Glomerular visceral epithelial cell (primary cell): ENCODE results near the gene DTX2.
"Not testable (repeated sequence)": the region's sequence is repeated elsewhere in the genome, so short reads cannot be mapped to it uniquely, and the experiment has no call there.

ENCODE experiments used
- DNase-seq: peaks from one replicate; pipeline ENCODE4 v3.0.0-alpha.2; 2016; ENCODE audit errors: extremely low spot score

DTX2 gene

DNA sequence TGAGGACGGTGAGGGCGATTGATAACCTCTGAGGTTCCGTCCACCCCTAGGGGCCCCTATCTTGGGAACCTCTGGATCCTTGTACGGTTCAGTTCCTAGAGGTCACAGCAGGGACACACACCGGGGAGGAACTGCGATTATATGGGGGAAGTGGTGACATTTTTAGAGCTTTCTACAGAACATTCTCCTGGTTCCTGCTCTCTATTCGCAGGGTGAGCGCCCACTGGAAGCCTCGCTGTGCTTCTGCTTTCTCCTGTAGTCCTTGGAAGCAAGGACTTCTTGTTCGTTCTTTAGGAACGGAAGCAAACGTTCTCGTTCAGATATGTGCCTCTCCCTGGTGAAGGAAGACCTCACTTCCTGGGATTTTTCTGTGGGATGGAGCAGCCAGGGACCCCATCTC, 26.5 kb downstream of the DTX2 start:
- not testable (repeated sequence) for DNase-seq

DNA sequence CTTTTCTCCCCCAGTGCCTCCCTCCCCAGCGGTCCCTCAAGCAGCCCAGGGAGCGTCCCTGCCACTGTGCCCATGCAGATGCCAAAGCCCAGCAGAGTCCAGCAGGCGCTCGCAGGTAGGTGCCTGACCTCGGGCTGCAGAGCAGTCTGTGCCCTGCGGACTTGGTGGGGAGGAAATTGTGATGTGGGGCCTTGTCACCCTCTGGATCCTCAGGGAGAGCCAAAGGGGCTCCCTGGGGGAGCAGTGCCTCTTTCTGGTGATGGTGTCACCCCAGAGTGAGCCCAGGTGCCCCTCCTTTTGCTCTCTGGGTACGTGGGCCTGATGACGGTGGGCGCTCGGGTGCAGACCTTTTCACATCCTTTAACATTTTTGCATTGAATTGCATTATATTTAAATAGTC, 30.6 kb downstream of the DTX2 start:
- not testable (repeated sequence) for DNase-seq

- DNase-seq, result not testable (repeated sequence)
These were observed 34.2 kb downstream of the DTX2 start for GRCh38 chr7:76495717-76496116.

DNA sequence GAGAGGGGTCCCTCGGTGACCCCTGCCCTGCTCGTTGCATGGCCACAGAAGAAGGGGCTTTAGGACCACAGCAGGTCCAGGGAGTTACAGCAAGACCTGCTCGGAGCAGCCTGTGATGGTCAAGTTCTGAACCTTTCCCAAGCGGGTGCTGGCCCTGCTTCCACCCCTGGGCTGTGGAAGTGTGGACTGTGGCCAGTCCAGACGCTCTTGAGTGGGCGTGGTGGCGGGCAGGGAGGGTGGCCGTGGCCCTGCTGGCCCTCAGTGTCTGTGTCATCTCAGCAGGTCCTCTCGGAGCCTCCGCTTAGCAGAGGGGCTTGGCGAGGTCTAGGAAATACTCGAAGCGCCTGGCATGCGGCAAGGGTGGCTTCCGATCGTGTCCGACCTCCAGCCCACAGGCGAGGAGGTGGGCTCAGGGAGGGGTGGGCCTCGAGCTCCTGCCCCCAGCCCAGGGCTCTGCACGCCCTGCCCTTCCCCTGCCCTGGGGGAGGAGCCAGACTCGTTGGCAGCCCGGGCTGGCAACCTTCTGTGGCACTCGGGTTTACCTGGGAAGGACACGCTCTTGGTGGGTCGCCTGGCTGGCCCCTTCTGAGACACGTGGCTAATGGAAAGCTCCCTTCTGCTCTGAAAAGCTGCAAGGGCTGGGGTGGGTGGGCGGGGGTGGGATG, 36.5 kb downstream of the DTX2 start:
- not testable (repeated sequence) for DNase-seq

DNA sequence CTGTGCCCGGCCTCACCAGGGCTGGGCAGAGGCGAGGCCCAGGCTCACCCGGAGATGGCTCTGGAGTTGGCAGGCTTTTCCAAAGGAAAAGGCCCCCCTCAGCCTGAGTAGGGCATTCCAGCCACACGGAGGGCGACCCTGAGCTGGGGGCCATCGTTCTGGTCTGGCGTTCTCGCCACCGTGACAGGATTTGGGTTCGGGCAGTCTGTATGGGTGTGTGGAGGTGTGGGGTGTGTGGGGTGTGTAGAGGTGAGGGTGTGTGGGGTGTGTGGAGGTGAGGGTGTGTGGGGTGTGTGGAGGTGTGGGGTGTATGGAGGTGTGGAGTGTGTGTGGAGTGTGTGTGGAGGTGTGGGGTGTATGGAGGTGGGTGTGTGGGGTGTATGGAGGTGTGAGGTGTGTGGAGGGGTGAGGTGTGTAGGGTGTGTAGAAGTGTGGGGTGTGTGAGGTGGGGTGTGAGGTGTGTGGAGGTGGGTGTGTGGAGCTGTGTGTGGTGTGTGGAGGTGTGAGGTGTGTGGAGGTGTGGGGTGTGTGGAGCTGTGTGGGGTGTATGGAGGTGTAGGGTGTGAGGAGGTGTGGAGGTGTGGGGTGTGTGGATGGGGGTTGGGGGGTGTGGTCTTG, 37.2 kb downstream of the DTX2 start:
- DNase-seq, result not testable (repeated sequence)

GRCh38 chr7:76499201-76499923, 37.9 kb downstream of the DTX2 start:
- DNase-seq, result not testable (repeated sequence)

DNA sequence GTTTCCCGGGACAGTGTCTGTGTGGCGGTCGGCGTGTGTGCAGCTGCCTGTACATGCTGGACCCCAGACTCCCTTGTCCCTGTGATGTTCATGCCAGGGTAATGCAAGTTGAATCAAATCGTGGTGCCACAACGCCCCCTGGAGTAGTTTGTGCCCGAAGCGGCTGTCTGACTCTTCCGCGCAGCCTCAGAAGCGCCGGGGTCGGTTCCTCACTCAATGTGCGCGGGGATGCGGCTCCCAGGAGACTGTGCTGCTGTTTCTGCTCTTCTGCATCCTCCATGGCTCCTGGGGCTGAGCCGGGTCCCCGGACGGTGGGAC, 38.4 kb downstream of the DTX2 start:
- not testable (repeated sequence) for DNase-seq

GRCh38 chr7:76502224-76502623, 40.7 kb downstream of the DTX2 start:
- DNase-seq, result not testable (repeated sequence)

DNA sequence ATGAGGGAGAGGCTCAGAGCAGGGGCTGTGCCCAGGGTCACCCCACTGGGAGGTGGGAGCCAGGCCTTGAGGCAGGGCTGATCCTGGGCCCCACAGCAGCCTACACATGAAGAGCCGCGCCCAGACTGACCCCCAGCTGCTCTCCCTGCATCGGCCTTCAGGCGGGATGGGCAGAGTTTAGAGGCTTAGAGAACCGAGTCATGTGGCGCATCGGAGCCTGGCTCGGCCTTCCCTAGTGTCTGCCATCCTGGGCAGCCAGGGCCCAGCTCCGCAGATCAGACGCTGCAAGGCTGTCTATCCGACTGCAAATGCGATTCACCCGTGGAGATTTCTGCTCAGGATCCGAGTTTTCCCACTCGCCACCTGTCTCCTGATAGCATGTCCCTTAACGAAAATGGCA, 41.3 kb downstream of the DTX2 start:
- not testable (repeated sequence) for DNase-seq

DNA sequence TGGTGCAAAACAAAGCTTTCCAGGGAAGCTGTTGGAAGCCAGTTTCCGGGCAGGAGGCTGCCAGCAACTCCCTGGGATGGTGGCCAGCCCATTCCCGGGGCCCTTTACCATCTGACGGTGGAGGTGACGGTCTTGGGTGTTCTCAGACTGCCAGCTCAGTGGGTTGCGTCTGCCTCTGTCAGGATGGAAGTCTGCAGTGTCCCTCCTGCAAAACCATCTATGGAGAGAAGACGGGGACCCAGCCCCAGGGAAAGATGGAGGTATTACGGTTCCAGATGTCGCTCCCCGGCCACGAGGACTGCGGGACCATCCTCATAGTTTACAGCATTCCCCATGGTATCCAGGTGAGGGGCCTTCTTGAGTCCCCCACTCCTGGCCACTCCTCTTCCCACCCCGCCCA, 41.7 kb downstream of the DTX2 start:
- DNase-seq, result not testable (repeated sequence)

- DNase-seq, result not testable (repeated sequence)
These were observed 43.0 kb downstream of the DTX2 start for GRCh38 chr7:76504351-76505167.

- DNase-seq, result no peak
These were observed 43.9 kb downstream of the DTX2 start for GRCh38 chr7:76505168-76506080.

- DNase-seq, result no peak
These were observed 44.6 kb downstream of the DTX2 start for GRCh38 chr7:76506081-76506440.

DNA sequence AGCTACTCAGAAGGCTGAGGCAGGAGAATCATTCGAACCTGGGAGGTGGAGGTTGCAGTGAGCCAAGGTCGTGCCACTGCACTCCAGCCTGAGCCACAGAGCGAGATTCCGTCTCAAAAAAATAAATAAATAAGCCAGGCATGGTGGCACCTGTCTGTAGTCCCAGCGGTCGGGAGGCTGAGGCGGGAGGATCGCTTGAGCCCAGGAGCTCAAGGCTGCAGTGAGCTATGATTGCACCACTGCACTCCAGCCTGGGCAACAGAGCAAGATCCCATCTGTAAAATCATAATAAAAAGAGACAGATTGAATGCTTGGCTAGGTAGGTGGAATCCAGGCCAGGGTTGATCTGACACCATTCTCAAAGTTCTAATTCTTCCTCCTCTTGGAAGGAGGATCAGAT, 45.1 kb downstream of the DTX2 start:
- not testable (repeated sequence) for DNase-seq

DNA sequence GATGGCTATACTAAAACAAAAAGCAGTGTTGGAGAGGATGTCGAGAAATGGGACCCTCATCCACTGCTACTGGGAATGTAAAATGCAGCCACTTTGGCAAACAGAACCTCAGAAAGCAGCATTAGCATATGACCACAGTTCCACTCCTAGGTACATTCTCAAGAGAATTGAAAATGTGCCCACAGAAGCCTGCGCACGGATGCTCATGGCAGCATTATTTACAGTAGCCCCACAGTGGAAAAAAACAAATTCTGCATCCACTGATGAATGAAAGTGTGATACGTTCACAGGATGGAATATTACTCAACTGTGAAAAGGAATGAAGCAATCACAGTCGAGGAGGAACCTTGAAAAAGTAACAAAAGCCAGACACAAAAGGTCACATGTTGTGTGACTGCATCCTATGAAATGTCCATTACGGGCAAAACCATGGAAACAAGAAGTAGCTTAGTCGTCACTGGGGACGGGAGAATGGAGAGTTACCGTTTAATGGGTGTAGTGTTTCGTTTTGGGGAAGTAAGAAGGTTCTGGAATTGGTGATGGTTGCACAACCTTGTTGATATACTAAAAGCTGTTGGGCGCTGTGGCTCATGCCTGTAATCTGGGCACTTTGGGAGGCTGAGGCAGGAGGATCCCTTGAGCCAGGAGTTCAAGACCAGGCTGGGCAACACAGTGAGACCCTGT, 46.4 kb downstream of the DTX2 start:
- no peak for DNase-seq

DNA sequence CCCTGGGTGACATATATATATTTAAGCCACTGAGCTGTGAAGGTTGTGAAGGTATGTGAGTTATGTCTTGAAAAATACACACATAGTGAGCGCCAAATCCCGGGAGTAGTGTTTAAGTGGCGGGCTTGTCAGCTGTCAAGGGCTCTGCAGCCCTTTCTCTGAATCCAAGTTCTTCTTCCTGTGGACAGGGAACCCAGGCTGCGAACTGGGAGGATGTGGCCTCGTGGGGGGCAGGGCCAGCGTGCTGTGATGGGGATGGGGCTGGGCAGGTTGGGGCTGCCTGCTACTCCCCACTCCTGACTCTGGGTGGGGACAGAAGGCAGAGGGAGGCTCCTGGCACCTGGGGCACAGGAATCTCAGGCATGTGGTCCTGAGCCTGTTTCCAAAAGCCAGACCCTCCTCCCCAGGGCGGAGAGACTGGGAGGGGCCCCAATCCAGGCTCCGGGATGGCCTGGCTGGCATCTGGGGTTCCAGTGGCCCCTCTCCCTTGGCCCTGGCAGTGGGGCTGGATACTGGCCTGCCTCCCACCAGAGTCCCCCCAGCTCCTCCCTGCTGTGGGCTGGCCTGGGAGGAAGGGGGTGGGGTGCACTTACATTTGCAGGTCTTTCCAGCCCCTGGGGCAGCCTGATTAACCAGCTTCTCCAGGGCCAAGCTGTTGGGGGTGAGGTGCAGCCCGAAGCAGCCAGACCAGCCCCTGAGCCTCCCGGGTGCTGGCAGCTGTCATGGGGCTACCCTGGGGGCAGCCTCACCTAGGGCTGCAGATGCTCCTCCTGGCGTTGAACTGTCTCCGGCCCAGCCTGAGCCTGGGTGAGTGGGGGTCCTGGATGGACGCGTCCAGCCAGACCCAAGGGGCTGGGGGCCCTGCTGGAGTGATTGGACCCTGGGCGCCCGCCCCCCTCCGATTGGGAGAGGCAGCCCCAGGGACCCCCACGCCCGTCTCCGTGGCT, 48.7 kb downstream of the DTX2 start, which contains the start of gene UPK3B:
Gene UPK3B, plus strand, starts transcription at position 622 of the 947 bp plus-strand sequence. Its CDS starts 101 bp downstream, at position 723.
- DNase-seq, result peak; percentile 61

DNA sequence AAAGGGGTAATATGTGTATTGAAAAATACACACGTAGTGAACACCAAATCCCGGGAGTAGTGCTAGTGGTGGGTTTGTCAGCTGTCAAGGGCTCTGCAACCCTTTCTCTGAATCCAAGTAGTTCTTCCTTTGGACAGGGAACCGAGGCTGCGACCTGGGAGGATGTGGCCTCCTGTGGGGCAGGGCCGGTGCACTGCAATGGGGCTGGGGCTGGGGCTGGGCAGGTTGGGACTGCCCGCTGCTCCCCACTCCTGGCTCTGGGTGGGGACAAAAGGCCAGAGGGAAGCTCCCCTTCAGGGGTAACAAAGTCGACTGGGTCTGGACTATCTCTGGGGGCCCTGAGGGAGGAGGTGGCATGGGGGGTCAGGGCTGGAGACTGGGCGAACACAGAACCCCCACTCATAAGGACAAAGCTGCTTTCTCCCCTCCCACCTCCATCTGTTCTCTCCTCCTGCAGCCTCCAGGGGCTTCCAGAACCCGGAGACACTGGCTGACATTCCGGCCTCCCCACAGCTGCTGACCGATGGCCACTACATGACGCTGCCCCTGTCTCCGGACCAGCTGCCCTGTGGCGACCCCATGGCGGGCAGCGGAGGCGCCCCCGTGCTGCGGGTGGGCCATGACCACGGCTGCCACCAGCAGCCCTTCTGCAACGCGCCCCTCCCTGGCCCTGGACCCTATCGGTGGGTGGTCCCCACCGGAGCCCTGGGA, 49.8 kb downstream of the DTX2 start:
- DNase-seq, result not testable (repeated sequence)
